IMR-90 (cell line): ENCODE measurements around the gene NUDCD3. TPM values are rescaled to one million over a fixed set of nuclear protein-coding genes. Genes with fewer than 3 reads are reported as not detected.

Experiments used
- ATAC-seq: fragments of 200-7000 bp; cut with Tn5 transposase; 2 replicates; pipeline ENCODE4 v1.9.1; 2020; ENCODE audit warnings: low read depth, mild to moderate bottlenecking, moderate library complexity
- BruUV-seq: library from RNA; stranded (reverse); fragments of 400-500 nt; replicated peaks from 2 replicates; lab custom pipeline; 2021; lab: Mats Ljungman, UMichigan
- CTCF ChIA-PET: fragments of 300-600 bp; formaldehyde crosslinking; extraction: SDS; loops from one replicate; lab custom pipeline; 2021; ENCODE audit warnings: antibody characterized with exemption; lab: Yijun Ruan, JAX
- POLR2A ChIA-PET: fragments of 300-600 bp; sonication (Branson Sonifier 250); formaldehyde crosslinking; loops from one replicate; lab custom pipeline; 2022; ENCODE audit warnings: antibody characterized with exemption; ENCODE audit not compliant: unreplicated experiment; lab: Charles Lee
- DNase-seq: peaks from one replicate; pipeline ENCODE4 v3.0.0; 2013
- H2AFZ ChIP-seq: replicated peaks from 2 replicates; pipeline ENCODE3; 2013; ENCODE audit warnings: low read length, mild to moderate bottlenecking; ENCODE audit not compliant: poor library complexity
- H2AK5ac ChIP-seq: 2 replicates; pipeline ENCODE4 v1.6.1; 2013; ENCODE audit warnings: low read depth, low read length, inconsistent platforms
- H2AK9ac ChIP-seq: replicated peaks from 2 replicates; pipeline ENCODE3; 2013; ENCODE audit warnings: mild to moderate bottlenecking, low read depth, low read length, moderate library complexity; ENCODE audit not compliant: poor library complexity
- H2BK120ac ChIP-seq: 2 replicates; pipeline ENCODE4 v1.6.1; 2013; ENCODE audit warnings: low read depth, low read length, inconsistent platforms
- H2BK15ac ChIP-seq: 3 replicates; pipeline ENCODE4 v1.6.1; 2013; ENCODE audit warnings: low read depth, low read length, inconsistent platforms
- H2BK20ac ChIP-seq: 2 replicates; pipeline ENCODE4 v1.6.1; 2013; ENCODE audit warnings: low read depth, mild to moderate bottlenecking, inconsistent platforms, low read length, moderate library complexity
- H2BK5ac ChIP-seq: 2 replicates; pipeline ENCODE4 v1.6.1; 2013; ENCODE audit warnings: mild to moderate bottlenecking, low read depth, low read length, inconsistent platforms; ENCODE audit not compliant: poor library complexity, severe bottlenecking
- H3K14ac ChIP-seq: replicated peaks from 2 replicates; pipeline ENCODE4 v1.6.1; 2013; ENCODE audit warnings: low read depth, low read length, inconsistent platforms
- H3K18ac ChIP-seq: 2 replicates; pipeline ENCODE4 v1.6.1; 2013; ENCODE audit warnings: low read depth, low read length, control low read depth
- H3K23ac ChIP-seq: 2 replicates; pipeline ENCODE4 v1.6.1; 2013; ENCODE audit warnings: low read depth, low read length, inconsistent platforms
- H3K27ac ChIP-seq: 2 replicates; pipeline ENCODE4 v1.5.1; 2013; ENCODE audit warnings: mild to moderate bottlenecking, control low read depth, low read length; ENCODE audit not compliant: insufficient read depth
- H3K27me3 ChIP-seq: 2 replicates; pipeline ENCODE4 v1.6.1; 2013; ENCODE audit warnings: low read length; ENCODE audit not compliant: control insufficient read depth, insufficient read depth
- H3K36me3 ChIP-seq: 2 replicates; pipeline ENCODE4 v1.6.1; 2013; ENCODE audit warnings: low read length, mixed read lengths; ENCODE audit not compliant: control insufficient read depth, insufficient read depth
- H3K4ac ChIP-seq: 2 replicates; pipeline ENCODE4 v1.6.1; 2013; ENCODE audit warnings: low read depth, low read length, inconsistent platforms
- H3K4me1 ChIP-seq: 2 replicates; pipeline ENCODE4 v1.6.1; 2013; ENCODE audit warnings: low read length, mixed read lengths; ENCODE audit not compliant: control insufficient read depth, insufficient read depth
- H3K4me2 ChIP-seq: 2 replicates; pipeline ENCODE4 v1.6.1; 2013; ENCODE audit warnings: low read depth, mild to moderate bottlenecking, control low read depth, low read length, moderate library complexity
- H3K4me3 ChIP-seq: 2 replicates; pipeline ENCODE4 v1.5.1; 2013; ENCODE audit warnings: low read depth, mild to moderate bottlenecking, control low read depth, low read length, moderate library complexity; ENCODE audit not compliant: insufficient read depth
- H3K56ac ChIP-seq: 2 replicates; pipeline ENCODE4 v1.6.1; 2013; ENCODE audit warnings: low read length, inconsistent platforms; ENCODE audit not compliant: insufficient read depth; ENCODE audit errors: extremely low read depth
- H3K79me1 ChIP-seq, 2 experiments: 2 replicates each; pipeline ENCODE4 v1.6.1; 2013; ENCODE audit warnings: low read length in 2 of 2, inconsistent platforms in 1 of 2, low read depth in 1 of 2
- H3K9ac ChIP-seq: 2 replicates; pipeline ENCODE4 v1.6.1; 2013; ENCODE audit warnings: low read depth, low read length, control low read depth
- H3K9me1 ChIP-seq: 2 replicates; pipeline ENCODE4 v1.6.1; 2013; ENCODE audit warnings: low read length, inconsistent platforms; ENCODE audit not compliant: insufficient read depth
- H3K9me3 ChIP-seq: 2 replicates; pipeline ENCODE4 v1.6.1; 2013; ENCODE audit warnings: low read length; ENCODE audit not compliant: control insufficient read depth, insufficient read depth
- H4K20me1 ChIP-seq: 2 replicates; pipeline ENCODE4 v1.6.1; 2013; ENCODE audit warnings: low read length, inconsistent platforms; ENCODE audit not compliant: insufficient read depth
- H4K5ac ChIP-seq: 2 replicates; pipeline ENCODE4 v1.6.1; 2013; ENCODE audit warnings: mild to moderate bottlenecking, low read depth, low read length, control low read depth
- H4K8ac ChIP-seq, 2 experiments: 2 replicates each; pipeline ENCODE4 v1.6.1; 2013; ENCODE audit warnings: low read depth in 2 of 2, low read length in 2 of 2, control low read depth in 1 of 2, inconsistent platforms in 1 of 2
- H4K91ac ChIP-seq: 2 replicates; pipeline ENCODE4 v1.6.1; 2013; ENCODE audit warnings: low read depth, low read length, inconsistent platforms; ENCODE audit not compliant: insufficient read depth
- BHLHE40 ChIP-seq: fragments of 150-350 bp; IDR thresholded peaks from 2 replicates; pipeline ENCODE4 v1.6.1; 2016; ENCODE audit warnings: mild to moderate bottlenecking, low read depth, low read length
- CEBPB ChIP-seq: IDR thresholded peaks from 2 replicates; pipeline ENCODE4 v1.6.1; 2012; ENCODE audit warnings: low read depth, low read length, improper control_type of control experiment
- CHD1 ChIP-seq: IDR thresholded peaks from 2 replicates; pipeline ENCODE4 v1.6.1; 2012; ENCODE audit warnings: low read depth, low read length, improper control_type of control experiment
- CTCF ChIP-seq: conservative IDR thresholded peaks from 2 replicates; pipeline ENCODE4 v1.5.1; 2012; ENCODE audit warnings: mild to moderate bottlenecking, low read depth, low read length, improper control_type of control experiment
- ELK1 ChIP-seq: fragments of 150-350 bp; IDR thresholded peaks from 2 replicates; pipeline ENCODE4 v1.6.1; 2016; ENCODE audit warnings: low read depth, mild to moderate bottlenecking, low read length, moderate library complexity, borderline replicate concordance
- FOS ChIP-seq: fragments of 150-350 bp; IDR thresholded peaks from 2 replicates; pipeline ENCODE4 v1.6.1; 2016; ENCODE audit warnings: low read depth, low read length
- MAFK ChIP-seq: IDR thresholded peaks from 2 replicates; pipeline ENCODE4 v1.6.1; 2012; ENCODE audit warnings: low read depth, low read length, improper control_type of control experiment
- MAZ ChIP-seq: IDR thresholded peaks from 2 replicates; pipeline ENCODE4 v1.6.1; 2012; ENCODE audit warnings: low read depth, mild to moderate bottlenecking, low read length, improper control_type of control experiment, moderate library complexity, borderline replicate concordance
- MXI1 ChIP-seq: IDR thresholded peaks from 2 replicates; pipeline ENCODE4 v1.6.1; 2012; ENCODE audit warnings: low read depth, mild to moderate bottlenecking, low read length, moderate library complexity, borderline replicate concordance
- NFE2L2 ChIP-seq: fragments of 150-350 bp; IDR thresholded peaks from 2 replicates; pipeline ENCODE4 v1.6.1; 2016; ENCODE audit warnings: low read depth, mild to moderate bottlenecking, low read length
- POLR2A ChIP-seq: IDR thresholded peaks from 2 replicates; pipeline ENCODE4 v1.6.1; 2012; ENCODE audit warnings: mild to moderate bottlenecking, low read depth, low read length
- RAD21 ChIP-seq: IDR thresholded peaks from 2 replicates; pipeline ENCODE4 v1.6.1; 2012; ENCODE audit warnings: low read length, improper control_type of control experiment
- RCOR1 ChIP-seq: IDR thresholded peaks from 2 replicates; pipeline ENCODE4 v1.6.1; 2012; ENCODE audit warnings: mild to moderate bottlenecking, low read length, improper control_type of control experiment; ENCODE audit not compliant: insufficient replicate concordance
- RFX5 ChIP-seq: IDR thresholded peaks from 2 replicates; pipeline ENCODE4 v1.8.0; 2012; ENCODE audit warnings: low read depth, mild to moderate bottlenecking, low read length, moderate library complexity
- USF2 ChIP-seq: fragments of 150-350 bp; IDR thresholded peaks from 2 replicates; pipeline ENCODE4 v1.6.1; 2017; ENCODE audit warnings: mild to moderate bottlenecking, antibody characterized with exemption, low read length, low read depth
- WGBS, 2 experiments: methylation state at CpG; one replicate each; pipeline versions ENCODE4 v1.1.5 to v1.1.7; 2013; ENCODE audit warnings: missing lambda C conversion rate in 2 of 2; ENCODE audit not compliant: insufficient read length in 1 of 2; ENCODE audit errors: extremely low coverage in 2 of 2; 5-methylcytosine and 5-hydroxymethylcytosine counted together
- dilution Hi-C: fragments of 300-500 bp; cut with HindIII; formaldehyde crosslinking; loops from one replicate; pipeline ENCODE4 v1.14.3; 2018; ENCODE audit warnings: low sequenced_read_pairs; ENCODE audit not compliant: unreplicated experiment
- in situ Hi-C: fragments of 300-500 bp; cut with MboI; formaldehyde crosslinking; loops from 3 replicates; pipeline ENCODE4 v1.14.3; 2019; ENCODE audit warnings: low sequenced_read_pairs, inconsistent platforms, mixed read lengths
- intact Hi-C: fragments of 100-400 bp; cut with micrococcal nuclease; formaldehyde crosslinking; loops from 2 replicates; pipeline ENCODE4 v1.10.0; 2022
- polyA plus RNA-seq, 3 experiments: library from polyadenylated mRNA; depleted of rRNA; stranded (reverse); fragments of >200 nt; gene quantifications; 2 replicates each; pipeline ENCODE4 v1.2.3, GENCODE V29; 2012; ENCODE audit warnings: low replicate concordance in 1 of 3
- total RNA-seq: library from RNA; depleted of rRNA; stranded (reverse); fragments of >200 nt; gene quantifications from 2 replicates; pipeline ENCODE4 v1.2.3, GENCODE V29; 2012

NUDCD3 gene
- total and polyA plus RNA-seq, 2 of the 4 experiments (the other 2 are of a cell fraction), result 49.5 to 76.0 TPM

GRCh38 chr7:44380189-44380830 is 110.1 kb downstream of the NUDCD3 start:
- ATAC-seq (no peak), DNase-seq (no peak)
- intact Hi-C loops, result no loop called here
- Histone ChIP-seq H3K4me2 (no peak overlapping the region), H3K23ac (peak overlapping the region; percentile 58; the same call in 1 of the 2 replicates), H3K79me1 (peaks cover 0 to 59% of the 10 kb centered on the region in 2 experiments; a peak in 2 of 4 replicates), H3K9ac (no peak overlapping the region), H2BK20ac (peak overlapping the region; percentile 91), H2BK5ac (peak overlapping the region; percentile 77), H3K14ac (peak overlapping the region; percentile 95), H2AK5ac (peak overlapping the region; percentile 99), H4K91ac (peak overlapping the region; percentile 84), H2BK15ac (peak overlapping the region; percentile 48; the same call in 2 of the 3 replicates), H3K4ac (peak overlapping the region; percentile 92), H3K4me3 (no peak overlapping the region), H4K8ac (peak overlapping the region; percentile 22 to 87), H2BK120ac (peak overlapping the region; percentile 95), H2AK9ac (peak overlapping the region; percentile 79), H3K27ac (peak overlapping the region; percentile 17; the same call in 1 of the 2 replicates), H2AFZ (no peak overlapping the region), H3K9me1 (peaks cover 78% of the 10 kb centered on the region), H4K20me1 (peaks cover 9% of the 10 kb centered on the region; the same call in 1 of the 2 replicates), H3K27me3 (no peaks in the 10 kb centered on the region), H4K5ac (peak overlapping the region; percentile 1; the same call in 1 of the 2 replicates), H3K56ac (no peak overlapping the region), H3K4me1 (peaks cover 55% of the 10 kb centered on the region), H3K18ac (peak overlapping the region; percentile 43; the same call in 1 of the 2 replicates), H3K36me3 (peaks cover 9% of the 10 kb centered on the region), H3K9me3 (no peaks in the 10 kb centered on the region)
- dilution Hi-C loops, result no loop called here
- CTCF ChIA-PET, result no interaction called here
- POLR2A ChIA-PET, result no interaction called here
- in situ Hi-C loops, result no loop called here
- WGBS, 2 experiments, result no CpG with 5 or more reads among the region's 2 CpGs
- BruUV-seq, result no TSS peak
- TF ChIP-seq USF2, result no peak
- no peak for TF ChIP-seq MXI1
- TF ChIP-seq RAD21, result no peak
- no peak for TF ChIP-seq MAFK
- no peak for TF ChIP-seq MAZ
- TF ChIP-seq RFX5, result no peak
- no peak for TF ChIP-seq NFE2L2
- TF ChIP-seq POLR2A, result no peak
- TF ChIP-seq CHD1, result no peak
- TF ChIP-seq FOS, result no peak
- no peak for TF ChIP-seq RCOR1
- no peak for TF ChIP-seq ELK1
- TF ChIP-seq CEBPB, result no peak
- no peak for TF ChIP-seq BHLHE40
- TF ChIP-seq CTCF, result no peak
